B cell (primary cell): ENCODE measurements around the gene EPB41L3. TPM values are rescaled to one million over a fixed set of nuclear protein-coding genes. Genes with fewer than 3 reads are reported as not detected.

Experiments used
- ATAC-seq: fragments of 200-7000 bp; cut with Tn5 transposase; one replicate; pipeline ENCODE4 v1.10.0; 2021; ENCODE audit warnings: low read depth, mild to moderate bottlenecking, moderate number of reproducible peaks, moderate library complexity
- CTCF ChIA-PET: fragments of 350-600 bp; sonication (Branson Sonifier 250); formaldehyde crosslinking; loops from one replicate; lab custom pipeline; 2021; ENCODE audit warnings: antibody characterized with exemption, inconsistent platforms; lab: Charles Lee
- POLR2A ChIA-PET: fragments of 350-600 bp; sonication (Branson Sonifier 250); formaldehyde crosslinking; loops from one replicate; lab custom pipeline; 2021; ENCODE audit warnings: antibody characterized with exemption; lab: Charles Lee
- DNase-seq: peaks from one replicate; pipeline ENCODE4 v3.0.0; 2013
- H2AFZ ChIP-seq: 2 replicates; pipeline ENCODE4 v1.6.1; 2012; ENCODE audit warnings: mild to moderate bottlenecking, low read depth, low read length; ENCODE audit not compliant: insufficient read depth, poor library complexity, severe bottlenecking
- H3K27ac ChIP-seq, 2 donors: 1 replicate in 1 of 2; 2 replicates in 1 of 2; pipeline ENCODE4 v1.5.1; 2012 to 2013; ENCODE audit warnings: low read length in 2 of 2, mild to moderate bottlenecking in 2 of 2, moderate library complexity in 1 of 2
- H3K27me3 ChIP-seq, 4 experiments: fragments of 200-600 bp in 1 of 4; sonication (generic) in 1 of 4; replicated peaks in 1 of 4; 1 replicate in 2 of 4; 2 replicates in 2 of 4; pipeline versions ENCODE4 v1.6.1 to v1.7.0; 2013 to 2016; ENCODE audit warnings: low read length in 3 of 4, mild to moderate bottlenecking in 2 of 4, mixed read lengths in 1 of 4, moderate library complexity in 1 of 4; ENCODE audit not compliant: insufficient read depth in 4 of 4, control insufficient read depth in 3 of 4; ENCODE audit errors: control extremely low read depth in 1 of 4
- H3K36me3 ChIP-seq, 2 experiments: replicated peaks in 1 of 2; 1 replicate in 1 of 2; 2 replicates in 1 of 2; pipeline versions ENCODE4 v1.6.1 to v1.7.1; 2013; ENCODE audit warnings: low read length in 1 of 2; ENCODE audit not compliant: insufficient read depth in 2 of 2, control insufficient read depth in 1 of 2; ENCODE audit errors: control extremely low read depth in 1 of 2, extremely low read depth in 1 of 2
- H3K4me1 ChIP-seq, 2 donors: fragments of 200-600 bp in 1 of 2; sonication (generic) in 1 of 2; 1 replicate in 1 of 2; 2 replicates in 1 of 2; pipeline versions ENCODE4 v1.5.1 to v1.6.1; 2013 to 2017; ENCODE audit warnings: low read length in 2 of 2; ENCODE audit not compliant: control insufficient read depth in 2 of 2, insufficient read depth in 2 of 2
- H3K4me2 ChIP-seq: replicated peaks from 2 replicates; pipeline ENCODE3; 2012; ENCODE audit warnings: mild to moderate bottlenecking, low read depth, low read length; ENCODE audit not compliant: poor library complexity, severe bottlenecking
- H3K4me3 ChIP-seq, 5 experiments: fragments of 200-600 bp in 1 of 5; sonication (generic) in 1 of 5; 1 replicate in 3 of 5; 2 replicates in 2 of 5; pipeline versions ENCODE4 v1.5.1 to v1.7.0; 2011 to 2016; ENCODE audit warnings: low read length in 4 of 5, mild to moderate bottlenecking in 4 of 5, low read depth in 2 of 5, control low read depth in 1 of 5, moderate library complexity in 1 of 5; ENCODE audit not compliant: insufficient read depth in 1 of 5; ENCODE audit errors: control extremely low read depth in 1 of 5, extremely low read depth in 1 of 5
- H3K79me2 ChIP-seq: fragments of 200-600 bp; sonication (generic); one replicate; pipeline ENCODE4 v1.6.0; 2016; ENCODE audit warnings: low read length; ENCODE audit not compliant: control insufficient read depth, insufficient read depth
- H3K9ac ChIP-seq: fragments of 200-600 bp; sonication (generic); 2 replicates; pipeline ENCODE4 v1.6.1; 2017; ENCODE audit warnings: mild to moderate bottlenecking, low read length, moderate library complexity
- H3K9me3 ChIP-seq, 3 donors: one replicate each; pipeline versions ENCODE4 v1.6.1 to v1.7.1; 2013; ENCODE audit warnings: low read length in 2 of 3; ENCODE audit not compliant: control insufficient read depth in 2 of 3, insufficient read depth in 1 of 3; ENCODE audit errors: control extremely low read depth in 1 of 3
- H4K20me1 ChIP-seq: 2 replicates; pipeline ENCODE4 v1.6.0; 2012; ENCODE audit warnings: mild to moderate bottlenecking, low read length; ENCODE audit not compliant: insufficient read depth, control insufficient read depth, poor library complexity, severe bottlenecking
- H3K27ac Mint-ChIP-seq: one replicate; pipeline ENCODE4 v1.8.0; 2021; ENCODE audit warnings: mixed read lengths
- H3K27me3 Mint-ChIP-seq: one replicate; pipeline ENCODE4 v1.8.0; 2021; ENCODE audit warnings: mixed read lengths
- H3K4me1 Mint-ChIP-seq: one replicate; pipeline ENCODE4 v1.8.0; 2021; ENCODE audit warnings: mixed read lengths
- H3K4me3 Mint-ChIP-seq: one replicate; pipeline ENCODE4 v1.8.0; 2021; ENCODE audit warnings: mixed read lengths
- H3K9me3 Mint-ChIP-seq: one replicate; pipeline ENCODE4 v1.8.0; 2022; ENCODE audit warnings: mixed read lengths; ENCODE audit not compliant: insufficient read depth
- CTCF ChIP-seq: fragments of 200-600 bp; IDR thresholded peaks from one replicate; pipeline ENCODE4 v1.8.0; 2022; ENCODE audit warnings: antibody characterized with exemption, mild to moderate bottlenecking
- EZH2 ChIP-seq: IDR thresholded peaks from 2 replicates; pipeline ENCODE4 v1.6.1; 2012; ENCODE audit warnings: borderline replicate concordance, low read depth, mild to moderate bottlenecking, moderate library complexity, low read length; ENCODE audit not compliant: insufficient read depth, poor library complexity, severe bottlenecking
- WGBS: methylation state at CpG from one replicate; pipeline ENCODE4 v1.1.5; 2013; ENCODE audit warnings: missing lambda C conversion rate; ENCODE audit not compliant: insufficient coverage; 5-methylcytosine and 5-hydroxymethylcytosine counted together
- intact Hi-C: fragments of 100-400 bp; cut with micrococcal nuclease; formaldehyde crosslinking; loops from one replicate; pipeline ENCODE4 v1.10.0; 2022
- polyA plus RNA-seq: library from polyadenylated mRNA; depleted of rRNA; stranded (reverse); fragments of >200 nt; gene quantifications from 2 replicates; pipeline ENCODE4 v1.2.3, GENCODE V29; 2012
- total RNA-seq, 2 donors: library from RNA; stranded (reverse); fragments of 120-200 nt in 1 of 2; gene quantifications; 1 replicate in 1 of 2; 2 replicates in 1 of 2; pipeline versions ENCODE4 v1.2.3 to v1.2.4, GENCODE V29; 2013 to 2022

Gene EPB41L3
- total and polyA plus RNA-seq, 2 donors (not counting 1 experiment from before 2014, with no cell fraction given), result 0.57 to 0.58 TPM

GRCh38 chr18:5415665-5416064 is 128.1 kb downstream of the EPB41L3 start:
- POLR2A ChIA-PET, result no interaction called here
- H3K4me3 Mint-ChIP-seq, result no peak overlapping the region

DNA sequence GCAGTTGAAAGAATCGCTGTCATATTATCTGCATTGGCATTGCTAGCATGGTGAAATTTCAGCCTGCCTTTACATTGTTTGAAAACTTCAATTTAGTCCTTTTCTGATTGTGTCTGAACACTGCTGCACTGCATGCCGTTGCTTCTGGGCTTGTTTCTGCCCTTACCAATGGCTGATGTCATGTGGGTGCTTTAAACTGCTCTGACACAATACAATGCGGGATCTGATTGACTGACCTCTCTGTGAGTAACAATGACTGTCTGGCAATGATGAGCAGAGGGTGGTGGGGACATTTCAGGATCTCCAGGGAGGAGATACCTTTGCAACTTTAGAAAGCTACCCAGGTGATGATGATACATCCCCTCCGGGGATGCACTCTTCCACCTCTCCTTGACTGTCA is 128.8 kb downstream of the EPB41L3 start:
- H3K4me3 ChIP-seq, result no peak overlapping the region
- DNase-seq, result no peak
- no peak for ATAC-seq
- Mint-ChIP-seq H3K27me3 (peaks cover 23% of the 10 kb centered on the region), H3K4me1 (no peaks in the 10 kb centered on the region), H3K9me3 (no peaks in the 10 kb centered on the region), H3K27ac (no peak overlapping the region), H3K4me3 (no peak overlapping the region)
- peaks cover 0 to 2% (median 0%) of the 10 kb centered on the region in 4 experiments for H3K27me3 ChIP-seq
- H3K27ac ChIP-seq, result no peak overlapping the region
- no peaks in the 10 kb centered on the region for H3K4me1 ChIP-seq
- H3K36me3 ChIP-seq, result no peaks in the 10 kb centered on the region
- H3K9ac ChIP-seq, result no peak overlapping the region
- 91% methylated on average over 4 of the region's 4 CpGs for WGBS
- no peaks in the 10 kb centered on the region for H3K9me3 ChIP-seq
- intact Hi-C loops, result no loop called here
- ChIA-PET POLR2A (no interaction called here), CTCF (no interaction called here)
- H3K79me2 ChIP-seq, result no peaks in the 10 kb centered on the region
- no peaks in the 10 kb centered on the region for H4K20me1 ChIP-seq
- H3K4me2 ChIP-seq, result no peak overlapping the region
- H2AFZ ChIP-seq, result no peak overlapping the region
- TF ChIP-seq CTCF (no peak), EZH2 (no peak)

More at GRCh38 chr18:5415665-5416064, 128.1 kb downstream of the EPB41L3 start:
- no peak overlapping the region for H3K27ac Mint-ChIP-seq
- DNase-seq (no peak), ATAC-seq (no peak)
- no peak overlapping the region for H3K27ac ChIP-seq
- no peaks in the 10 kb centered on the region for H3K9me3 ChIP-seq
- no peaks in the 10 kb centered on the region for H3K4me1 ChIP-seq
- no peaks in the 10 kb centered on the region for H4K20me1 ChIP-seq
- no peaks in the 10 kb centered on the region for H3K36me3 ChIP-seq
- TF ChIP-seq CTCF (no peak), EZH2 (no peak)
- 97% methylated on average over 12 of the region's 12 CpGs for WGBS
- CTCF ChIA-PET, result no interaction called here
- H3K4me2 ChIP-seq, result no peak overlapping the region
- H2AFZ ChIP-seq, result no peak overlapping the region
- no peak overlapping the region for H3K4me3 ChIP-seq
- H3K9ac ChIP-seq, result no peak overlapping the region
- no peaks in the 10 kb centered on the region for H3K79me2 ChIP-seq
- H3K27me3 Mint-ChIP-seq, result peaks cover 20% of the 10 kb centered on the region
- no peaks in the 10 kb centered on the region for H3K9me3 Mint-ChIP-seq
- intact Hi-C loops, result no loop called here
- H3K27me3 ChIP-seq, result peaks cover 0 to 2% (median 0%) of the 10 kb centered on the region in 4 experiments
- no peaks in the 10 kb centered on the region for H3K4me1 Mint-ChIP-seq
